H1 (cell line): ENCODE data around the gene CSNK1D. TPM values are rescaled to one million over a fixed set of nuclear protein-coding genes. Genes with fewer than 3 reads are reported as not detected.

Experiments used
- CTCF ChIA-PET: fragments of 300-600 bp; sonication (Branson Sonifier 250); formaldehyde crosslinking; loops from one replicate; lab custom pipeline; 2021; ENCODE audit not compliant: partially characterized antibody; lab: Charles Lee
- POLR2A ChIA-PET: fragments of 300-600 bp; sonication (Branson Sonifier 250); formaldehyde crosslinking; loops from one replicate; lab custom pipeline; 2021; ENCODE audit warnings: inconsistent platforms; ENCODE audit not compliant: partially characterized antibody; lab: Charles Lee
- DNase-seq, 2 experiments: peaks; one replicate each; pipeline versions ENCODE4 v3.0.0 to v3.0.0-alpha.2; 2010 to 2022; ENCODE audit warnings: low spot score in 2 of 2, low read depth in 1 of 2, mixed read lengths in 1 of 2
- FAIRE-seq: peaks from 2 replicates; lab custom pipeline; 2011; peaks lifted over from hg19 to GRCh38; lab: Jason Lieb, UNC
- H2AFZ ChIP-seq: 2 replicates; pipeline ENCODE4 v1.8.1; 2012; ENCODE audit warnings: low read length, inconsistent platforms
- H2AK5ac ChIP-seq: 2 replicates; pipeline ENCODE4 v1.6.1; 2013; ENCODE audit warnings: low read depth, low read length
- H2BK120ac ChIP-seq: replicated peaks from 2 replicates; pipeline ENCODE3; 2013; ENCODE audit warnings: low read depth, low read length, inconsistent platforms
- H2BK12ac ChIP-seq: 2 replicates; pipeline ENCODE4 v1.6.1; 2013; ENCODE audit warnings: low read depth, low read length
- H2BK15ac ChIP-seq: 2 replicates; pipeline ENCODE4 v1.6.1; 2013; ENCODE audit warnings: low read length
- H2BK20ac ChIP-seq: 2 replicates; pipeline ENCODE4 v1.6.1; 2013; ENCODE audit warnings: low read length
- H2BK5ac ChIP-seq: 2 replicates; pipeline ENCODE4 v1.6.1; 2013; ENCODE audit warnings: low read depth, low read length
- H3K14ac ChIP-seq: 2 replicates; pipeline ENCODE4 v1.6.1; 2013; ENCODE audit warnings: inconsistent platforms; ENCODE audit not compliant: insufficient read length
- H3K18ac ChIP-seq: 2 replicates; pipeline ENCODE4 v1.6.1; 2013; ENCODE audit warnings: low read length; ENCODE audit errors: extremely low read depth
- H3K23ac ChIP-seq: 2 replicates; pipeline ENCODE4 v1.6.1; 2013; ENCODE audit warnings: inconsistent platforms; ENCODE audit not compliant: insufficient read length
- H3K23me2 ChIP-seq: 2 replicates; pipeline ENCODE4 v1.6.1; 2013; ENCODE audit warnings: low read depth, low read length
- H3K27ac ChIP-seq: 2 replicates; pipeline ENCODE4 v1.6.1; 2011; ENCODE audit warnings: low read depth, low read length, inconsistent platforms
- H3K27me3 ChIP-seq, 4 experiments: replicated peaks in 1 of 4; 1 replicate in 1 of 4; 2 replicates in 3 of 4; pipeline versions ENCODE4 v1.6.1 to v1.8.1; 2011 to 2013; ENCODE audit warnings: low read length in 3 of 4, mild to moderate bottlenecking in 3 of 4, inconsistent platforms in 2 of 4, mixed read lengths in 2 of 4, moderate library complexity in 1 of 4; ENCODE audit not compliant: control insufficient read depth in 3 of 4, insufficient read depth in 3 of 4; ENCODE audit errors: extremely low read depth in 1 of 4
- H3K36me3 ChIP-seq, 4 experiments: 2 replicates each; pipeline versions ENCODE4 v1.6.1 to v1.8.1; 2011 to 2013; ENCODE audit warnings: mild to moderate bottlenecking in 4 of 4, low read length in 3 of 4, moderate library complexity in 2 of 4, control low read depth in 1 of 4, inconsistent platforms in 1 of 4; ENCODE audit not compliant: insufficient read depth in 4 of 4, control insufficient read depth in 2 of 4
- H3K4ac ChIP-seq: replicated peaks from 2 replicates; pipeline ENCODE3; 2013; ENCODE audit warnings: low read length, low read depth, mixed read lengths, inconsistent platforms; ENCODE audit not compliant: insufficient read length
- H3K4me1 ChIP-seq, 4 experiments: replicated peaks in 1 of 4; 1 replicate in 1 of 4; 2 replicates in 3 of 4; pipeline versions ENCODE4 v1.6.1 to v1.8.1; 2011 to 2013; ENCODE audit warnings: low read length in 3 of 4, inconsistent platforms in 2 of 4, mixed read lengths in 1 of 4; ENCODE audit not compliant: insufficient read depth in 4 of 4, control insufficient read depth in 3 of 4
- H3K4me2 ChIP-seq, 2 experiments: 2 replicates each; pipeline versions ENCODE4 v1.6.1 to v1.8.1; 2011 to 2013; ENCODE audit warnings: low read depth in 2 of 2, low read length in 2 of 2, control low read depth in 1 of 2, inconsistent platforms in 1 of 2, mild to moderate bottlenecking in 1 of 2; ENCODE audit not compliant: insufficient read depth in 1 of 2
- H3K4me3 ChIP-seq, 4 experiments: fragments of 200-600, 300-600 bp in 1 of 4; sonication (generic), shearing (Covaris generic), sonication (Bioruptor Twin) in 1 of 4; 2 replicates each; pipeline versions ENCODE4 v1.5.1 to v1.8.1; 2011 to 2016; ENCODE audit warnings: low read length in 4 of 4, low read depth in 3 of 4, control low read depth in 2 of 4, inconsistent platforms in 2 of 4, mild to moderate bottlenecking in 2 of 4, mixed read lengths in 1 of 4, moderate library complexity in 1 of 4; ENCODE audit not compliant: insufficient read depth in 2 of 4; ENCODE audit errors: extremely low read depth in 1 of 4
- H3K56ac ChIP-seq: replicated peaks from 2 replicates; pipeline ENCODE3; 2013; ENCODE audit warnings: low read depth, mild to moderate bottlenecking, mixed read lengths, low read length, inconsistent platforms; ENCODE audit not compliant: insufficient read length
- H3K79me1 ChIP-seq: 2 replicates; pipeline ENCODE4 v1.6.1; 2013; ENCODE audit warnings: low read depth, low read length, control low read depth
- H3K79me2 ChIP-seq, 2 experiments: 2 replicates each; pipeline versions ENCODE4 v1.6.1 to v1.8.1; 2012 to 2013; ENCODE audit warnings: low read length in 2 of 2, mild to moderate bottlenecking in 2 of 2, inconsistent platforms in 1 of 2; ENCODE audit not compliant: insufficient read depth in 2 of 2, control insufficient read depth in 1 of 2
- H3K9ac ChIP-seq, 4 experiments: replicated peaks in 1 of 4; 1 replicate in 1 of 4; 2 replicates in 3 of 4; pipeline versions ENCODE4 v1.6.1 to v1.8.1; 2011 to 2013; ENCODE audit warnings: low read depth in 3 of 4, low read length in 3 of 4, control low read depth in 2 of 4, mild to moderate bottlenecking in 2 of 4, moderate library complexity in 2 of 4, inconsistent platforms in 1 of 4; ENCODE audit errors: extremely low read depth in 1 of 4
- H3K9me3 ChIP-seq, 2 experiments: 2 replicates each; pipeline versions ENCODE4 v1.6.1 to v1.8.1; 2012 to 2013; ENCODE audit warnings: mild to moderate bottlenecking in 2 of 2, moderate library complexity in 2 of 2, control low read depth in 1 of 2, inconsistent platforms in 1 of 2, low read depth in 1 of 2, low read length in 1 of 2, mixed read lengths in 1 of 2; ENCODE audit not compliant: insufficient read depth in 2 of 2
- H4K20me1 ChIP-seq, 2 experiments: replicated peaks in 1 of 2; 2 replicates each; pipeline versions ENCODE3 to v1.8.1; 2011 to 2013; ENCODE audit warnings: inconsistent platforms in 2 of 2, low read length in 2 of 2, mild to moderate bottlenecking in 1 of 2; ENCODE audit not compliant: insufficient read depth in 2 of 2, control insufficient read depth in 1 of 2
- H4K5ac ChIP-seq: 2 replicates; pipeline ENCODE4 v1.6.1; 2013; ENCODE audit warnings: low read length, low read depth, mixed read lengths, inconsistent platforms; ENCODE audit not compliant: insufficient read length
- H4K8ac ChIP-seq: 2 replicates; pipeline ENCODE4 v1.8.0; 2013; ENCODE audit warnings: mild to moderate bottlenecking, moderate library complexity, low read length, inconsistent platforms; ENCODE audit not compliant: insufficient read depth; ENCODE audit errors: extremely low read depth
- H4K91ac ChIP-seq: replicated peaks from 2 replicates; pipeline ENCODE3; 2013; ENCODE audit warnings: low read length, mixed read lengths, inconsistent platforms; ENCODE audit not compliant: insufficient read length
- CBX5 ChIP-seq: fragments of 300-800, 300-1000 bp; sonication (generic); IDR thresholded peaks from 2 replicates; pipeline ENCODE4 v1.7.1; 2016; ENCODE audit warnings: antibody characterized with exemption, low read length, low read depth
- CBX8 ChIP-seq: fragments of 300-800, 300-1000 bp; sonication (generic); IDR thresholded peaks from 2 replicates; pipeline ENCODE4 v1.7.1; 2016; ENCODE audit warnings: low read depth, low read length, borderline replicate concordance
- CHD1 ChIP-seq: IDR thresholded peaks from 2 replicates; pipeline ENCODE4 v1.6.1; 2012; ENCODE audit warnings: low read depth, low read length, improper control_type of control experiment
- EZH2 ChIP-seq: fragments of 200-600 bp; sonication (generic); IDR thresholded peaks from 2 replicates; pipeline ENCODE4 v1.7.1; 2012; ENCODE audit warnings: low read depth, mild to moderate bottlenecking, moderate library complexity, low read length, inconsistent platforms; ENCODE audit not compliant: severe bottlenecking
- KDM5A ChIP-seq: fragments of 200-600 bp; IDR thresholded peaks from 2 replicates; pipeline ENCODE4 v1.7.1; 2012; ENCODE audit warnings: mild to moderate bottlenecking, low read length, inconsistent platforms, mixed read lengths
- NANOG ChIP-seq: IDR thresholded peaks from 2 replicates; pipeline ENCODE4 v1.6.1; 2011; ENCODE audit warnings: low read length, low read depth, mild to moderate bottlenecking, inconsistent platforms; ENCODE audit not compliant: insufficient read depth, poor library complexity, severe bottlenecking
- RXRA ChIP-seq: IDR thresholded peaks from 2 replicates; pipeline ENCODE4 v1.6.1; 2011; ENCODE audit warnings: low read depth, mild to moderate bottlenecking, low read length, moderate library complexity; ENCODE audit not compliant: insufficient read depth
- SIRT6 ChIP-seq: IDR thresholded peaks from one replicate; pipeline ENCODE4 v1.7.1; 2012; ENCODE audit warnings: low read length, inconsistent platforms
- SP1 ChIP-seq: IDR thresholded peaks from 2 replicates; pipeline ENCODE4 v1.6.1; 2011; ENCODE audit warnings: low read depth, low read length
- SUZ12 ChIP-seq: fragments of 200-600 bp; sonication (generic); IDR thresholded peaks from 2 replicates; pipeline ENCODE4 v1.6.1; 2012; ENCODE audit warnings: mild to moderate bottlenecking, inconsistent platforms, low read length, moderate library complexity, mixed read lengths
- TBP ChIP-seq: IDR thresholded peaks from 2 replicates; pipeline ENCODE4 v1.6.1; 2011; ENCODE audit warnings: low read depth, low read length, improper control_type of control experiment
- WGBS, 2 experiments: shearing (Covaris generic) in 1 of 2; methylation state at CpG; one replicate each; pipeline versions ENCODE4 v1.1.6 to v1.1.7; 2013 to 2015; ENCODE audit warnings: low lambda C conversion rate in 2 of 2, mixed read lengths in 2 of 2, inconsistent platforms in 1 of 2, low coverage in 1 of 2, missing lambda C conversion rate in 1 of 2; ENCODE audit not compliant: insufficient replicate concordance in 2 of 2, insufficient coverage in 1 of 2, insufficient read length in 1 of 2; ENCODE audit errors: extremely low coverage in 1 of 2, missing lambda C conversion rate in 1 of 2; 5-methylcytosine and 5-hydroxymethylcytosine counted together
- polyA plus RNA-seq, 7 experiments: library from polyadenylated mRNA; depleted of rRNA in 3 of 7; stranded (reverse) in 5 of 7; unstranded in 2 of 7; fragments of >200 nt in 5 of 7; fragments of 200-250 nt in 2 of 7; gene quantifications; 1 replicate in 5 of 7; 2 replicates in 1 of 7; 4 replicates in 1 of 7; pipeline versions ENCODE4 v1.2.1 to v1.2.3, GENCODE V29; 2011 to 2013; ENCODE audit warnings: missing spikeins in 2 of 7, mixed read lengths in 2 of 7
- total RNA-seq: library from RNA; stranded (reverse); fragmentation: NEBNext Ultra II Directional; extraction: Animal tissue kit (Norgen Biotek cat#: 25700); gene quantifications from 2 replicates; pipeline ENCODE4 v1.2.1, GENCODE V29; 2021

The CSNK1D gene
- total and polyA plus RNA-seq, 2 of the 8 experiments (the other 6 are each of a cell fraction or from before 2014, with no cell fraction given), result 73.5 to 103 TPM

GRCh38 chr17:82231312-82231561 lies 42.3 kb downstream of the CSNK1D start:
- Histone ChIP-seq H3K4ac (no peak overlapping the region), H4K5ac (no peak overlapping the region), H2BK15ac (no peak overlapping the region), H3K9ac (no peak overlapping the region), H3K27me3 (peaks cover 28 to 66% (median 57%) of the 10 kb centered on the region in 4 experiments), H2AK5ac (no peak overlapping the region), H4K8ac (peak overlapping the region; percentile 51), H3K36me3 (no peaks in the 10 kb centered on the region; a peak in 1 of 8 replicates), H2BK5ac (no peak overlapping the region), H3K4me3 (peak overlapping the region; percentile 38 to 65 (median 43)), H4K91ac (no peak overlapping the region), H2BK12ac (no peak overlapping the region), H3K9me3 (no peaks in the 10 kb centered on the region; a peak in 1 of 4 replicates), H3K23ac (no peak overlapping the region), H3K23me2 (peaks cover 11% of the 10 kb centered on the region; the same call in 1 of the 2 replicates), H3K4me1 (peaks cover 0 to 18% (median 4%) of the 10 kb centered on the region in 4 experiments; a peak in 6 of 7 replicates), H2AFZ (no peak overlapping the region), H3K18ac (no peak overlapping the region), H2BK120ac (no peak overlapping the region), H3K56ac (no peak overlapping the region), H3K27ac (no peak overlapping the region), H2BK20ac (no peak overlapping the region), H3K79me1 (no peaks in the 10 kb centered on the region; the same call in 1 of the 2 replicates), H3K4me2 (peak overlapping the region; percentile 67 to 86), H4K20me1 (peaks cover 9 to 17% of the 10 kb centered on the region in 2 experiments), H3K14ac (no peak overlapping the region), H3K79me2 (no peaks in the 10 kb centered on the region)
- CTCF ChIA-PET, result interaction anchor here (0.6 to 1.5 kb wide), 6 partner anchors 14 to 108 kb away, joined by 3 to 6 read pairs (median 3); no protein-coding TSS in a partner anchor
- POLR2A ChIA-PET, result interaction anchor here (1.1 to 2.0 kb wide), 3 partner anchors 11 to 42 kb away, joined by 3 to 8 read pairs (median 6); partner anchors contain the start of gene CCDC57
- DNase-seq (no peak), FAIRE-seq (no peak)
- 5% methylated on average over 8 of the region's 18 CpGs; no CpG with 5 or more reads in 1 of the 2 experiments for WGBS, 2 experiments
- TF ChIP-seq CBX8, result no peak
- TF ChIP-seq SIRT6, result no peak
- TF ChIP-seq KDM5A, result no peak
- TF ChIP-seq NANOG, result no peak
- no peak for TF ChIP-seq CBX5
- no peak for TF ChIP-seq SUZ12
- no peak for TF ChIP-seq SP1
- no peak for TF ChIP-seq EZH2
- no peak for TF ChIP-seq CHD1
- TF ChIP-seq RXRA, result no peak
- TF ChIP-seq TBP, result no peak
